GM12875 (cell line): ENCODE measurements around the gene ZNRF2.
"Not testable (repeated sequence)": the region's sequence is repeated elsewhere in the genome, so short reads cannot be mapped to it uniquely, and the experiment has no call there.

Experiments
- H3K4me3 ChIP-seq: one replicate; pipeline ENCODE4 v1.5.1; 2011; ENCODE audit warnings: low read depth, low read length, control low read depth
- CTCF ChIP-seq: IDR thresholded peaks from 2 replicates; pipeline ENCODE4 v1.5.1; 2011; ENCODE audit warnings: low read depth, mild to moderate bottlenecking, control low read depth, inconsistent platforms, low read length, moderate library complexity, borderline replicate concordance; ENCODE audit not compliant: insufficient read depth

The ZNRF2 gene

GRCh38 chr7:30281263-30281662, 3.1 kb upstream of the ZNRF2 start:
- H3K4me3 ChIP-seq: no peak overlapping the region
- TF ChIP-seq CTCF: no peak

GRCh38 chr7:30281791-30282190, 2.6 kb upstream of the ZNRF2 start:
- H3K4me3 ChIP-seq: no peak overlapping the region
- no peak for TF ChIP-seq CTCF

- H3K4me3 ChIP-seq: no peak overlapping the region
- TF ChIP-seq CTCF: no peak
Observed at GRCh38 chr7:30282735-30283134, 1.7 kb upstream of the ZNRF2 start.

GRCh38 chr7:30285067-30285535, 704 bp downstream of the ZNRF2 start:
- peak overlapping the region; percentile 78 for H3K4me3 ChIP-seq
- no peak for TF ChIP-seq CTCF

- TF ChIP-seq CTCF: no peak
Observed at GRCh38 chr7:30285536-30286284, 1.3 kb downstream of the ZNRF2 start.

GRCh38 chr7:30286749-30287148, 2.4 kb downstream of the ZNRF2 start:
- no peak for TF ChIP-seq CTCF
- H3K4me3 ChIP-seq: peak overlapping the region; percentile 78

More at GRCh38 chr7:30285536-30286284, 1.3 kb downstream of the ZNRF2 start:
- peak overlapping the region; percentile 78 for H3K4me3 ChIP-seq

GRCh38 chr7:30287625-30288024, 3.2 kb downstream of the ZNRF2 start:
- not testable (repeated sequence) for H3K4me3 ChIP-seq

GRCh38 chr7:30289634-30290033, 5.2 kb downstream of the ZNRF2 start:
- not testable (repeated sequence) for H3K4me3 ChIP-seq

- H3K4me3 ChIP-seq: not testable (repeated sequence)
Observed at GRCh38 chr7:30290317-30290716, 5.9 kb downstream of the ZNRF2 start.

GRCh38 chr7:30292416-30293038, 8.1 kb downstream of the ZNRF2 start:
- H3K4me3 ChIP-seq: not testable (repeated sequence)

GRCh38 chr7:30296304-30296703, 11.9 kb downstream of the ZNRF2 start:
- not testable (repeated sequence) for H3K4me3 ChIP-seq

- not testable (repeated sequence) for H3K4me3 ChIP-seq
Observed at GRCh38 chr7:30297499-30297898, 13.1 kb downstream of the ZNRF2 start.
